NCI-H2029 (cell line): ENCODE data around the gene EMCN.
"Not testable (repeated sequence)": the region's sequence is repeated elsewhere in the genome, so short reads cannot be mapped to it uniquely, and the experiment has no call there.

ENCODE experiments used
- DNase-seq: peaks from one replicate; lab custom pipeline; 2025; lab: John Stamatoyannopoulos, UW

Gene EMCN, protein sequence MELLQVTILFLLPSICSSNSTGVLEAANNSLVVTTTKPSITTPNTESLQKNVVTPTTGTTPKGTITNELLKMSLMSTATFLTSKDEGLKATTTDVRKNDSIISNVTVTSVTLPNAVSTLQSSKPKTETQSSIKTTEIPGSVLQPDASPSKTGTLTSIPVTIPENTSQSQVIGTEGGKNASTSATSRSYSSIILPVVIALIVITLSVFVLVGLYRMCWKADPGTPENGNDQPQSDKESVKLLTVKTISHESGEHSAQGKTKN

DNA sequence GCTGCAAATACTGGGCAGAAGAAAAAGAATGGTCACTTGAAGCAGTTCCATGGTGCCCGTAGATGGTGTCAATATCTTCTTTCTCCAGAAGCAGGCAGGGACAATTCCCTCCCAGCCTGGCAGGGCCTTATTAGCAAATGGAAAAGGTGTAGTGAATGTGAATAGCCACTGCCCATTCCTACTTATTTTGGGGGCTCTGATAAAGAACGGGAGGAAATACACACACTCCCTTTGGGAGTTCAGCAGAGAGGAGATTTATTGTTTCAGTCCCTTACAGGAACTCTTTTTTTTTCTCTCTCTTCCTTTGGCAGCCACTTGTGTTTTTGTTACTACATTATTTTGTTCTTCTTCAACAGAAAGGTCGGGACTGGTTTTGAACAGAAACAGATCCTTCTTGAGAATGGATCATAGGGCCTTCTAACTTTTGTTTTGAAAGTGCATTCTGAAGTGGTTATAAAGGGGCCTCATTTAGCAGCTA, at the start of gene EMCN:
TSS of gene EMCN (minus strand) at position 159 of the 478 bp plus-strand sequence. CDS start at position 51, 108 bp downstream.
- no peak for DNase-seq

DNA sequence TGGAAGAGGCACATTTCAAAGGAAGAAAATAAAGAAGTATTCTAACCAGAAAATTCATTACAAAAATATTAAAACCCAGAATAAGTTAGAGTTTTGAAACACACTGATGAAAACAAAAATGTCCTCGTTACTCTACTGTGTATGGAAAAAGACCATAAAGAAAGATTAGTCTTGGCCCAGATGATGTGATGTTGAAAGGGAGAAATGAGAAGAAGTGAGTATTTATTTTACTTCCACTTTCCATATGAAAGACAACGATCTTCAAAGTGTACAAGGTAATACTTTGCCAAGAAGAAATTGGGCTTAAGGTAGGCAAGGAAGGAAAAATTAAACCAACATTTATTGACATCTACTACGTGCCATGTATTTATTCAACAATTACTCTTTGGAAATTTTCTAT, 48.6 kb upstream of the EMCN start:
- no peak for DNase-seq

DNA sequence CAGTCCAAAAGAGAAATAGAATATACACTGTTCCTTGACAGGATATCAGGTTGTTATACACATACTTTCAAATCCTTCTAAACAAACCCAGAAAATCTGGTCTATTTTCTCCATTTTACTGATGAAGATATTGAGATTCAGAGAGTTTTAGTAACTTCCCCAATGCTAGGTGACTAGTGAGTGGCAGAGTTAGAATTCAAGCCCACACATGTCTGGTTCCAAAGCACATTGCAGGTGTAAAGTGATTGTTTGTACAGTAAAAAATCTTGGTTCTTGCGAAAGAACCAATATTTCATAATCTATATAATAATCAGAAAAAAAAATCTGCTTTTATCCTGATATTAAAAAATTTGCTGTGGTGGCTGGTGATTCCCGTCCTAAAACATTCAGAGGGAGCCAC, 39.5 kb upstream of the EMCN start:
- DNase-seq = no peak

DNA sequence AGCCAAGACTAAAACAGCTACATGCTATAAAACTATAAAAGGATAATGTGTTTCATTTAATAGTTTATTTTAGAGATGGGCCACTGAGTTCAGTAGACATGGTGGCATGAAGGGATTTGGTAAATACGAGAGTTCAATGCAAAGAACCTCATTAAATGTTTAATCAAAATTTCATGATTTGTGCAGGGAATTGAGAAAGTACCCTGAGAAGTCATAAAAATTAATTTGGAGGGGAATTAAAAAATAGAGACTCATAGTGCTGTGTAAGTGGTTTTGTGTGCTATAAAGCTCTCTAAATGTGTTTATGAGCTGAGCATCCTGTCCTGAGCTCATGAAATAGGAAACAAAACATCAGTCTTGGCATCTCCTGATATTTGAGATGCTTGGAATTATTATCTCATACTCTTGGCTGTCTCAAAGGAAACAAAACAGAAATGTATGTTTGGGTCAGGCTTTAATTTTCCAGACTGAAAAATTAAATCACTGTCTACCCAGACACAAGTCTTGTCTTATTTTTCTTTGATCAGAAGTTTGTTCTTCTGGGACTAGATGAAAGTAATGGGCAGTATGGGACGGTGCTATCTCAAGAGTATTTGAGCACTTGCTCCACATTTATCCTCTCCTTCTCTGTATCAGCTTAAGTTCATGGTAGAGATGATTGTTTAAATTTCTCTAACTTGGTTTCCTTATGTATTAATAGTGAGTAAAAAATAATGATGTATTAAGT, 38.0 kb upstream of the EMCN start:
- no peak for DNase-seq

DNA sequence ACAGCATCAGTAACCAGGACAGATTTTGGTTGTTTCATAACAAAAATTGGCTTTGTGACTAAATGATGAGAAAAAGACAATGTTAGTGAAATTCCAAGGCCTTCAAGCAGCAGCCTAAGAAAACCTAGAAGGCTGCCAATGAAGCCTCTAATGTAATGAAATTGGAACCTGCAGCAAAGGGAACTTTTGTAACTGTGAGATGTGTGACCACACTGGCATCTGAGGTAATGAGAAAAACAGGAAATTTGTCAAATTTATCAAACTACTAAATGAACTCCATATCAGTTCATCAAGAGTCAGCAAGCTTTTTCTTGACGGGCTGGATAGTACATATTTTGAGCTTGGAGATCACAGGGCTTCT, 30.4 kb upstream of the EMCN start:
- no peak for DNase-seq

DNA sequence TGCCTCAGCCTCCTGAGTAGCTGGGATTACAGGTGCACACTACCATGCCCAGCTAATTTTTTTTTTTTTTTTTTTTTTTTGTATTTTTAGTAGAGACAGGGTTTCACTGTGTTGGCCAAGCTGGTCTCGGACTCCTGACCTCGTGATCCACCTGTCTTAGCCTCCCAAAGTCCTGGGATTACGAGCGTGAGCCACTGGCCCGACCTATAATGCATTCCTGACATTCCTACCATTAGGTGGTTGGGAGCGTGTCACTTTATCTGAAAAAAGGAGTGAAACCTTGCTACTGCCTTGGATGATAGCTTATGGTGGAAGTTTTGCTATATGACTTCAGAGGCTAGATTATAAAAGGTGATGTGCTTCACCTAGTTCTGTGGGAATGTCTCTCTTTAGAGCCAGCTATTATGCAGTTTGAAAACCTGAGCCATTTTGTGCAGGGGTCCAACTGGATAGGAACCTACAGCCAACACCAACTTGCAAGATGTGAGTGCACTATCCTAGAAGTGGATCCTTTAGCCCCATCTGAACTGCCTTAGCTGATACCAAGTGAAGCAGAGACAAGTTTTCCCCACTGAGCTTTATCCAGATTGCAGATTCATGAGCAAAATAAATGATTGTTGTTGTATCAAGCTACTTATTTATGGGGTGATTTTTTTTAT, 29.8 kb upstream of the EMCN start:
- DNase-seq = no peak

DNA sequence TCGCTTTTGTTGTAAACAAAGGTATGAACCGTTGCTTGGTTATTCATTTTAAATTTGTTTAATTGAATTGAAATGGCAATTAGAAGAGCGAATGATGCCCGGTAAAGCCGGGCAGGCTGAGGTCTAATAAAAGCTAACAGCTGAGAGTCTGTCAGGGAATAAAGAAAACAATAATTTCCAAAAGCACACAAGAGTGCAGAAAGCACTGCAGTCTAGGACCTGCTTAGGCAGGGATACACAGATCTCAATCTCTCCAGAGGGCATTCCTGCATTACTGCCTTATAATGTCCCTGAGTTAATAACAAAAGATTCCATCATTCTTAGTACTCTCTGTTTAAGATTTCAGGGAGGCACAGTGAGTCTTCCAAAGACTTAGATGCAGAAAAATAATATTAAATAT, 27.6 kb upstream of the EMCN start:
- DNase-seq = no peak

DNA sequence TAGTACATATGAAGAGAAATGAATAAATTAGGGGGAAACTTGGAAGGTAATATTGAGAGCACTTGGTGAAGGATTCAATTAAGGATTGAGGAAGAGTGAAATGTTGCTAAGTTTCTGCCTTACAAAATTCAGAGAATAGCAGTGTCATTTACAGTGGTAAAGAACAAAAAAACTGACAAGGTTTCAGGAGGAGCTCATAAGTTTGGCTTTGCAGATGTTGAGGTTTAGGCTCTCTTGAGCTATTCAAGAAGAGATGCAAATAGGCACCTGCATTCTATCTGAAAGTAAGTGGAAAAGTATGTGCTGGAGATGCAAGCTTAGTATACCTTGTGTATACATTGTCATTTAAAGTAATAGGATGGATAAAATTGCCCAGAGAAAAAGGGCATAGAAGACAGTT, 22.3 kb upstream of the EMCN start:
- DNase-seq = no peak

DNA sequence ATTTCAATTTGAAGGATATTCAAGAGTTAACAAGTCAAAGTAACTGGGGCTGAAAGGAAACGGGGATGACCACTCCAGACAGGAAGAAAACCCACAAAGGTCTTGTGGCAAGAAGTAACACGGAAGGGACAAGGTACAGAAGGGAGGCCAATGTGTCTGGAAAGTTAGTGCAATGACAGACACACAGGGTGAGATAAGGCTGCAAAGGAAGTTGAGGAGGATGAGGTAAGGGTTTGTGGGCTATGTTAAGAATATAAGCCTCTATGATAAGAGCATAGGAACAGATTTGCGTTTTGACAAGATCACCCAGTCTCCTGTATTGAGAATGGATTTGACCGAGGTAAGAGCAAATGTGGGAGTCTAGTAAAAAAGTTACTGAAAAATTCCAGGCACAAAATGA, 21.9 kb upstream of the EMCN start:
- no peak for DNase-seq

DNA sequence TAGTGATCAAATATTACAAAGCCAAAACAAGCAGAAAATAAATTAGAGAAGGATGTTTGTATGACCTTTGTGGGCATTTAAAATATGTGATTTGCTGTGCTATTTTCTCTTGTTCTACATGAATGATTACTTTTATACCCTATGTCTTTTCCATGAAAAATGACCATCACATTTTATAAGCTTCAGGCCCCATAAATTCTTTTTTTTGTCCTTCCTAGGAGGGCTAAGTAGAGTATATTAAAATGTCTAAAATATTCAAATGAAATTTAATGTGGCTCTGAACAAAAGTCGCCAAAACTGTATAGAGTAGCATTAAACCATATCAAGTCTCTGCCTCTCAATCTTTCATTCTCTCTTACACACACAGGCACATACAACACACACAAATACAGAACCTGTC, 15.9 kb upstream of the EMCN start:
- DNase-seq = no peak

DNA sequence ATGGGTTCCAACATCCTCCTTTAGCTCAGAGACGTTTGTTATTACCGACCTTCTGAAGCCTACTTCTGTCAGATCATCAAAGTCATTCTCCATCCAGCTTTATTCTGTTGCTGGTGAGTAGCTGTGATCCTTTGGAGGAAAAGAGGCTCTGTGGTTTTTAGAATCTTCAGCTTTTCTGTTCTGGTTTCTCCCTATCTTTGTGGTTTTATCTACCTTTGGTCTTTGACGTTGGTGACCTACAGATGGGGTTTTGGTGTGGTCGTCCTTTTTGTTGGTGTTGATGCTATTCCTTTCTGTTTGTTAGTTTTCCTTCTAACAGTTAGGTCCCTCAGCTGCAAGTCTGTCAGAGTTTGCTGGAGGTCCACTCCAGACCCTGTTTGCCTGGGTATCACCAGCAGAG, 12.3 kb upstream of the EMCN start:
- DNase-seq = not testable (repeated sequence)

DNA sequence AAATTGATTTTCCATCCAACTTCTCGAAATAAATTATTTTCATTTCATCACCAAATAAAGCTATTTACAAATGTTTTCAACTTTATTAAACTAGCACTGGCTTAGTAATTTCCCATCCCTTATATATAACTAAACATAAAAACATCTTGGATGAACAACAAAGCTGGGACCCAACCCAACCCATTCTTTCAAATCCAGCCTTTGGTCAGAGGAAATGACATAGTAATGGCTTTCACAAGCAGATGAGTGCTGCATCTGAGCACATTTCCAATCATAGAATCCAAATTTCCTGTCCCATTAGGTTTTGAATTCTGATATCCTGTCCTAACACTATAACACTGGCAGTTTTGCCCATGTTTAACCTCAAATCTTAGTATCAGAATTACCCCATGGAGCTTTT, 7.9 kb upstream of the EMCN start:
- no peak for DNase-seq

DNA sequence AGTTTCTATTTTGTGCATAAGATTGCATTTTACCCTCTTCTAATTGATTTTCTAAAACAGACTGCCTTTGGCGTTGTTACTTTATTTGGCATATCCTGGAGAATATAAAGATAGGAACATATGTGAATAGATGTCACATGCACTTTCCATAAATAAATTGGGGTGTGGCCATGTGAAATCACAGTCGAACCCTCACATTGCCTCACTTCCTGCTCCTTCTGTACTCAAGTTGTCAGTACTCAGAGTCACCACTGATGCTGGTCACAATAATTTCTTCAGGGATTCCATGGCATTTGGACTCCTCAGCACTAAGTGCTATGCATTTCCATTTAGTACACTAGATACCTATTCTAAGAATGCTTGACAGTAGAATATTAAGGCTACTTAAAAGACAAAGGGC, 1.4 kb upstream of the EMCN start:
- DNase-seq = no peak

DNA sequence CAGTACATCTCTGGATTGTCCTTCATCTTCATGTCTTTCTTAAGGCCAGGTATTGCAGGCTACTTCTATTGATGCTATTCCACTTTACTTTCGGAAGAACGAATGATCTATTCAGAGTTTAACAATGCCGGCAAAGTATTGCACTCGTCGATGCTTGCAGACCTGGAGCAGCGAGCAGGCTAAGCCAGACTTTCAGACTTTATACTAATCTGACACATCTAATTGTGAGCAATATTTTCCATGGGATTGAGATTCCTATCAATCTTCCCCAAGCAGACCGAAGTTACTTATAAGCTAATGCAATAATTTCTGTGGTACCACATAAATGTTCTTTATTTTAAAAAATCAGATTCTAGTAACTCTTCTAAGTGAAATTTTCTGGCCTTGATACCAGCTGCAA, 1.6 kb downstream of the EMCN start:
- no peak for DNase-seq

DNA sequence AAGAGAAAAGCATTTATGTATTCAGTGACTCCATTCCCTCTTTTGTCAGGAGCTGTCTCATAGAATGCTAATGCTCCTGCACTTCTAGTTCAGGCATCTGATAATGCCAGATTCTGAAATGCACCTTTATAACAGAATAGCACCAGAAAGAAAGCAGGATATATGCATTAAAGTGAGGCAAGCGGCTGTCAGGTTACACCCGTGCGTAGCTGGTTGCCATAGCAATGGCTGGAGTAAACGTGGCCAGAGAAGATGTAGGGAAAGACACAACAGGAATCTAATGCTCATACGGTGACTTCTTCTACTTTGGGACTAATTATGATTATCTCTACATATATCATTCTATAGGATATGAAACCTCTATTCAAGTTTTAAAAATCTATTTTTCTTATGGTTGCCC, 5.9 kb downstream of the EMCN start:
- no peak for DNase-seq

DNA sequence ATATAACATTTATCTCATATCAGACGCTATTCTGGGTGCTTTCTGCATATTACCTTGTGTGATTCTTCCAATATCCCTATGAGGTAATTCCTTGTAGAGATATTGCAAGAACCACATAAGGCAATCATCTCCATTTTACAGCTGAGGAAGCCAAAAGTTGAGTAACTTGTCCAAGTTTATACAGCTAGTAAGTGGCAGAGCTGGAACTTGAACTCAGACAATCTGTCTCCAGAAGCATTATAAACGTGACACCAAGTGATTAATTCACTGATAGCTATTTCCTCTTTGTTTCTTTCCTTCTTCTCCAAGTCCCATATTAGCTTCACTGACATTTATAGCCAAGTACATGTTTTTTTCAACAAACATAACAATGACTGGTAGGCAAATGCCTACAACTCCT, 7.3 kb downstream of the EMCN start:
- no peak for DNase-seq

DNA sequence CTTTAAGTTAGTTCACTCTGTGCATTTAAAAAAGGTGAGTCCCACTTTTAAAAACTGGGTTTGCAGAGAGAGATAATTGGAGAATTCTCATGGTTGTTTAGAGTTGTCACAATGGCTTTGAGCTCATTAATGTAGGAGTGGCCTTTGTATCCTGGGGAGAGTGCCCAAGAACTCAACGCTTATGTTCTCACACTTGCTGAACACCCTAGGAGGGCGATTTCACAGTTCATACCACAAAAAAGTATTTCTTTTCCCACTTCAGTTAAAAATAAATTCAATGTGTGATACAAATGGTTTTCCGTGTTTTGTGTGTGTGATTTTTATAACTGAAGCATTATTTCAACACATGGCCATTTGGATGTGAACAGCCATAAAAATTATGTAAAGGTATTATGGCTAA, 8.4 kb downstream of the EMCN start:
- DNase-seq = no peak

DNA sequence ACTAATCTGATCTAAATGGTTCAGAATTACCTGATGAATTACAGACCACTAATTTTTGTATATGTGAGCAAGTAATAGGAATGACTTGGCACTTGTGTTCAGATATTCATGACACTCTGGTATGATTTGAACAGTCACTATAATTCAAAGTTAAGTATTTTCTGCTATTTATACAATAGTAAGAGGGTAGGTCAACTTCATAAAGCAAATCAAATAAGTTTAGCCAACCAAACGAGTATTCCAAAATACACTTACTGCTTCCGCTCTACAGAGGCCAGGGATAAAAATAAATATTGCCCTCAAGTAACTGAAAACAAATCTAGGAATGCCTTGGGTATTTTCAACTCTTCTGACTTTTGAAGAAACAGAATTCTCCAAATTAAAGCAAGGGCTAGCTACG, 9.1 kb downstream of the EMCN start:
- no peak for DNase-seq

DNA sequence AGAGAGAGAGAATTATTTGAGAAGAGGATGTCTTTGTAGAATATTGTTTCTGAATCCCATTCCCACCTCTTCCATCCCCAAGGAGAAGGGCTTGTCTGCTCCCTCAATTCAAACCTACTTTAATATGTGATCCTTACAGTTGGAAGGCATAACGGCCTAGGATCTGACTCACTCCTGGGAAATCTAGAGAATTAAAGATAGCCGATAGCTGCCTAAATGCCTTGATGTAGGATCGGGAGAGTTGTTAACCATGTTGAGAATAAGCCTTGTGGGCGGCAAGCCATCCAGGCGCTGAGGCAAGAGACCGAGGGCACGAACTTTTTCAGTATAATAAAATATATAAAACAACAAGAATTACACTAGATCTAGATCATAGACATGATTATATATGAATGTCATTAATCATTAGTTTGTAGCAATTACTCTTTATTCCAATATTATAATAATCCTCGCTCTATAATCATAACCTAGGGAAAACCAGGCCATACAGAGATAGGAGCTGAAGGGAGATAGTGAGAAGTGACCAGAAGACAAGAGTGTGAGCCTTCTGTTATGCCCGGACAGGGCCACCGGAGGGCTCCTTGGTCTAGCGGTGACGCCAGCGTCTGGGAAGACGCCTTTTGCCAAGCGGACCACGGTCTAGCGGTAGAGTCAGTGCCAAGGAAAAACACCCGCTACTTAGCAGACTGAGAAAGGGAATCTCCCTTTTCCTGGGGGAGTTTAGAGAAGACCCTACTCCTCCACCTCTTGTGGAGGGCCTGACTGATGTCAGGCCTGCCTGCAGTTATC, 13.5 kb downstream of the EMCN start:
- DNase-seq = no peak

DNA sequence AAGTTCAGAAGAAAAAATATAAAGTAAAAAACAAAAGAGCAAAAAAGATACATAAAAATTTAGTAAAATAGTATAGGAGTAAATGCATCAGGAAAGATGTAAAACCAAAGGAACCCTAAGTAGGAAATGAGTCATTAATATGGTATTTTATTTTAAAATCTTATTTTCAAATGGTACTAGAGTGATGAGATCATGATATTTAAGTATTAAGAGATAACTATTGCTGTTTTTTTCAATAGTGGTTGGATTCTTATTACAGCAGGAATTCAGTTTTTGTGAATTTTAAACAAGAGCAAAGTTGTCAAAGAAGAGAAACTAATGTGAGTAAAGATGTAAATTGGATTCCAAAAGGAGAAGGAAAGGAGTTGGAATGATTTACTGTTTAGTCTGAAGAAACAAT, 20.0 kb downstream of the EMCN start:
- no peak for DNase-seq

DNA sequence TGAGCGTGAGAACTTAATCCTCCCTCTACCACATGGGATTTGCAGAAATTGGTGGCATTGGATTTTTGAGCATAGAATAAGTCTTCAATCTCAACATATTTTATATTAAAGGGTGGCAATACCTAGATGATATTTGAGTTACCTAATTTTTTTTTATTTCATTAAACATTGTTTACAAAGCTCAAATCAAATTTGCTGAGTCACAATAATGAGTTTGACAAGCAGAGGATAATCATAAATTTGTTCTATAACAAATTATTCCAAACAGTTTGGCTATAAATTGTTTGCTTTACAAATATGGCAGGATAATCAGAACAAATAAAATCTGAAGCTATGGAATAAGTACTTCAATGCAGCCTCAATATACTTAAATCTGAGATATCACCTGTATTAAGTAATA, 22.7 kb downstream of the EMCN start:
- no peak for DNase-seq

DNA sequence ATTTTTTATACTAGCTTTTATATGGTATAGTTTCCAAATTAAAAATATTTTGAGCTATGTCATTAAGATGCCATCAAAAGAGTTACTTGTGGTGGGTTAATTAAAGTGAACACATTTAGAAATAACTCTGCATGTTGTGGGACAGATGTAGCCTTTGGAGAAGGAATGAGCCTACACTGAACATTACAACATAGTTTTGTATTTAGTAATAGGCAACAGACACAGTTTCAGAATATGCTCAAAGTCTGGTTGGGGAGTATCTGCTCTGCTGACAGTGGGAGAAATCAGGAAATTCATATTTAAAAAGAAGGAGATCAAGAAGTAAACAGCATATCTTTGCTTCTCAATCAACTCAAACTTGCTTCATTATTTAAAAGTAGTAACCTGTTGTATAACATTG, 23.7 kb downstream of the EMCN start:
- DNase-seq = no peak

DNA sequence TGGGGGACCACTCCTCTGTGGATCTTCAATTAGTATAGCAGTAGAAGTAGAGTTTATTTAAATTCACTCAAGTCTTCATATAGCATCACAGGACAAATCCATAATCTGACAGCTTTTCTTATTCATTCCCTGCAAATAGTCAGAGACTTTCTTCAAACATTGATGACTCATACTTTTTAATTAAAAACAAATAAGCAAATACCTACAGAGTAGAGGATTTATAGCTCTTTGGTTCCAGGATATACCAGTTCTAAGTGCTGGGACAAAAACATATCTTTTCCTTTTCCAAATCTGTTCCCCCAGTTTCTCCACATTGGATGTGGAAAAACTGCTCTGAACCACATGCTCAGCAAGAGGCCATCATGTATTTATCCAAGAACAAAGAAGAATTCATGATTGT, 24.1 kb downstream of the EMCN start:
- DNase-seq = no peak
